ENCODE results near the gene HLCS. TPM values are rescaled to one million over a fixed set of nuclear protein-coding genes. Genes with fewer than 3 reads are reported as not detected.

HLCS gene
- total RNA-seq, 6 experiments from 2014 or later, result 12.6 to 19.1 (median 16.0) TPM

DNA sequence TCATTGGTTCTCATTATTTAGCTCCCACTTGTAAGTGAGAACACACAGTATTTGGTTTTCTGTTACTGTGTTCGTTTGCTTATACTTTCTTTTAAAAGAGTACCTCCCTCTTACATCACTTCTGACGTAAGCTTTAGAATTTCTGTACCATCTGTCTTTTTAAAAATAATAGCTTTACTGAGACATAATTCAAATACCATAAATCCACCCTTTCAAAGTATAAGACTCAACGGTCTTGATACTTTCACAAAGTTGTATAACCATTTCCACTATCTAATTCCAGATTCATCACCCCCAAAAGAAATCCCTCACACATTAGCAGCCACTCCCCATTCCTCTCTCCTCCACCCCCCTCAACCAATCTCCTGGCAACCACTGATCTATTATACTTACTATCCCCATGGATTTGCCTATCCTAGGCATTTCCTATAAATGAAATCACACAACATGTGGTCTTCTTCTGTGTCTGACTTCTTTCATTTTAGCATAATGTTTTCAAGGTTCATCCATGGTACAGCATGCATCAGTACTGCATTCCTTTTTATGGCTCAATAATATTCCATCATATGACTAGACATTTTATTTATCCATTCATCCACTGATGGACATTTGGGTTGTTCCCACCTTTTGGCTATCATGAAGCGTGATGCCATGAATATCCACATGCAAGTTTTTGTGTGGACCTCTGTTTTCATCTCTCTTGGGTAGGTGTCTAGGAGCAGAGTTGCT lies 104.7 kb downstream of the HLCS start:
- ATAC-seq (no peak), DNase-seq (no peak)
- Histone ChIP-seq H3K9me3 (no peaks in the 10 kb centered on the region), H3K36me3 (no peaks in the 10 kb centered on the region), H3K4me1 (peaks cover 0 to 46% (median 17%) of the 10 kb centered on the region in 4 donors), H3K4me3 (peak overlapping the region in 1 of 3 donors; percentile 38), H3K27me3 (no peaks in the 10 kb centered on the region), H3K27ac (peak overlapping the region; percentile 61 to 81 (median 72))
- WGBS (ENCODE audit: insufficient coverage, low coverage, low lambda C conversion rate, missing lambda C conversion rate), result 78% methylated on average over 4 of the region's 4 CpGs
- no peak for TF ChIP-seq POLR2A (IDR thresholded peaks at IDR 0.05)
- TF ChIP-seq, protein P1, sequence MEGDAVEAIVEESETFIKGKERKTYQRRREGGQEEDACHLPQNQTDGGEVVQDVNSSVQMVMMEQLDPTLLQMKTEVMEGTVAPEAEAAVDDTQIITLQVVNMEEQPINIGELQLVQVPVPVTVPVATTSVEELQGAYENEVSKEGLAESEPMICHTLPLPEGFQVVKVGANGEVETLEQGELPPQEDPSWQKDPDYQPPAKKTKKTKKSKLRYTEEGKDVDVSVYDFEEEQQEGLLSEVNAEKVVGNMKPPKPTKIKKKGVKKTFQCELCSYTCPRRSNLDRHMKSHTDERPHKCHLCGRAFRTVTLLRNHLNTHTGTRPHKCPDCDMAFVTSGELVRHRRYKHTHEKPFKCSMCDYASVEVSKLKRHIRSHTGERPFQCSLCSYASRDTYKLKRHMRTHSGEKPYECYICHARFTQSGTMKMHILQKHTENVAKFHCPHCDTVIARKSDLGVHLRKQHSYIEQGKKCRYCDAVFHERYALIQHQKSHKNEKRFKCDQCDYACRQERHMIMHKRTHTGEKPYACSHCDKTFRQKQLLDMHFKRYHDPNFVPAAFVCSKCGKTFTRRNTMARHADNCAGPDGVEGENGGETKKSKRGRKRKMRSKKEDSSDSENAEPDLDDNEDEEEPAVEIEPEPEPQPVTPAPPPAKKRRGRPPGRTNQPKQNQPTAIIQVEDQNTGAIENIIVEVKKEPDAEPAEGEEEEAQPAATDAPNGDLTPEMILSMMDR (IDR thresholded peaks at IDR 0.05), result no peak
- intact Hi-C loops (cut with DNase I), result loop anchor here in 1 of 2 donors (10.0 kb wide), 1 partner anchor 53 kb away; no protein-coding TSS in a partner anchor

DNA sequence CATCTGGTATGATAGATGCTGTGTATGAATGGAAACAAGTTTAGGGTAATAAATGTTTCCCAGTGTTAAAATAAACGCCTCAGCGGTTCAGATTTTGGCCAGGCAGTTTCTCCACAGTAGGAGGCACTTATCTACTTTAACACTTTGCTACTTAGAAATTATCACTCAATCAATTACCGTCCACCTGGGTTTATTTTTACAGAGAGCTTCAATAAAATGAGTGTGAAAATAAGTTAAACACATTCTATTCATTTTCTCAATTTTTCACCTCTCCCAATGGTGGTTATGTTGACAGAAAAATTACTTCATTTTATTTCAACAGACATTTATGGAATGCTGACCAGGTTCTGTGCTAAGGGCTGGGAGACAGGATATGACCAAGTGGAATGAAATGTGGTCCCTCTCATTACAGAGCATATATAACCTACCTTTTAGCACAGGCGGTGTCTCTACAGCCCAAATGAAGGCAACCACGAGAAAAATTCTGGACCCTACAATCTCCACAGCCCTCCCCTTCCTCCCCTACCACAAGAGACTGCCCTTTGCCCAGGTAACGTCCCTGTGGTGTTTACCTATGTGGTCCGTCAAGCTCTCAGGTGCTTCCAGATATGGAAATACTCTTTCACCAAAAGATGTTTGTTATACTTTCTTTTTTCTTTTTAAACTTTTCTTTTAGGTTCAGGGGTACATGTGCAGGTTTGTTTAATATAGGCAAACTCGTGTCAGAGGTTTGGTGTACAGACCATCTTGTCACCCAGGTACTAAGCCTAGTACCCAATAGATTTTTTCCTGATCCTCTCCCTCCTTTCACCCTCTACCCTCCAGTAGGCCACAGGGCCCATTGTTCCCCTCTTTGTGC lies 105.5 kb downstream of the HLCS start:
- TF ChIP-seq, protein P1 (IDR thresholded peaks at IDR 0.05), result peak in 1 of 4 donors; percentile 10
- TF ChIP-seq POLR2A (IDR thresholded peaks at IDR 0.05), result peak; percentile 57
- Histone ChIP-seq H3K27me3 (no peaks in the 10 kb centered on the region), H3K36me3 (no peaks in the 10 kb centered on the region), H3K4me1 (peaks cover 0 to 46% (median 17%) of the 10 kb centered on the region in 4 donors), H3K27ac (peak overlapping the region; percentile 61 to 81 (median 72)), H3K9me3 (no peaks in the 10 kb centered on the region), H3K4me3 (peak overlapping the region in 2 of 3 donors; percentile 13 to 38)
- peak; percentile 54 to 79 (median 68) for ATAC-seq
- WGBS (ENCODE audit: insufficient coverage, low coverage, low lambda C conversion rate, missing lambda C conversion rate), result 21% methylated on average over 8 of the region's 8 CpGs
- intact Hi-C loops (cut with DNase I), result loop anchor here in 1 of 2 donors (10.0 kb wide), 1 partner anchor 54 kb away; no protein-coding TSS in a partner anchor
- DNase-seq, result peak; percentile 41 to 73 (median 66)

DNA sequence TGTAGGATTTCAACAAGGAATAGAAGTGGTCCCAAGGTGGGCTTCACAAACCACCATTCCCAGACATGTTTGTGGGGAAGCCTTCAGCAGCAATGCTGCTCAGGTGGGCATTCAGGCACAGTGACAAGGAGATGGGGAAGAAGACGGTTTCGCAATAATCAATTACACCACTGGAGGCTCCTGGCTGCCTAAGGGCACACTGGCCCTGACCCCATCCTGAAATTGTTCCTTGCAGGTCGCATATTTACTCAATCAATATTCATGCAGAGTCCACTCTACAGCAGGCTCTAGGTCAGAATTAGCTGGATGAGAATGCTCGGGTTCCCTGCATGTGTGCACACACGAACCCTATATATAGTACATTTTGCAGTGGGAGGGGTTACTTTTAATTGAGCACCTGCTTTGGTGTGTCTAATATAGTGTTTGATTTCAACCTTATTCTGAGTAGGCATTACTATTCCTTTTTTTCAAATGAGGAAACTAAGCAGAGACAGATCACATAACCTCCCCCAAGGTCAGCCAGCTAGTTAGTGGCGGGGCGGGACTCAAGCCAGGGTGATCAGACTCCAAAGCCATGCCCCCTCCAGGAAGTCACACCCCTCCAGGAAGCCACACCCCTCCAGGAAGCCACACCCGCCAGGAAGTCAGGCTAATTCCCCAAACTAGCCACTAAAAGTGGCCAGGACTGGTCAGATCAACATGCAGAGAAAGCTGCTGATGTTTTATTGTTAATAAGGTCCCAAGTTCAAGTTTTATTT lies 106.5 kb downstream of the HLCS start:
- ATAC-seq, result peak; percentile 83 to 98 (median 90)
- peak; percentile 90 for TF ChIP-seq POLR2A (IDR thresholded peaks at IDR 0.05)
- TF ChIP-seq, protein P1 (IDR thresholded peaks at IDR 0.05), result peak in 1 of 4 donors; percentile 11
- intact Hi-C loops (cut with DNase I), result loop anchor here in 1 of 2 donors (10.0 kb wide), 1 partner anchor 55 kb away; no protein-coding TSS in a partner anchor
- H3K27ac ChIP-seq, result peak overlapping the region; percentile 61 to 81 (median 72)
- 24% methylated on average over 8 of the region's 8 CpGs for WGBS (ENCODE audit: insufficient coverage, low coverage, low lambda C conversion rate, missing lambda C conversion rate)
- H3K27me3 ChIP-seq, result no peaks in the 10 kb centered on the region
- no peaks in the 10 kb centered on the region for H3K36me3 ChIP-seq
- no peaks in the 10 kb centered on the region for H3K9me3 ChIP-seq
- peak; percentile 91 to 95 (median 95) for DNase-seq
- H3K4me1 ChIP-seq, result peaks cover 0 to 46% (median 17%) of the 10 kb centered on the region in 4 donors
- H3K4me3 ChIP-seq, result peak overlapping the region in 2 of 3 donors; percentile 13 to 38

All from right lobe of liver (tissue), 6 donors.